HG03571 (cell line): ENCODE data around the gene TBX1.
"Not testable (repeated sequence)": the region's sequence is repeated elsewhere in the genome, so short reads cannot be mapped to it uniquely, and the experiment has no call there.

Experiments used
- ATAC-seq: cut with Tn5 transposase; IDR thresholded peaks from one replicate; pipeline ENCODE4 v1.9.1; 2021; ENCODE audit not compliant: unreplicated experiment

Gene TBX1

GRCh38 chr22:19779685-19780268 lies 19.2 kb downstream of the TBX1 start:
- no peak for ATAC-seq

- ATAC-seq = no peak
Observed at GRCh38 chr22:19782533-19782932, 22.0 kb downstream of the TBX1 start.

- no peak for ATAC-seq
Observed at GRCh38 chr22:19783586-19784383, 23.2 kb downstream of the TBX1 start.

GRCh38 chr22:19784384-19785175 lies 24.0 kb downstream of the TBX1 start:
- ATAC-seq = no peak

- ATAC-seq = no peak
Observed at GRCh38 chr22:19785461-19786263, 25.1 kb downstream of the TBX1 start.

- no peak for ATAC-seq
Observed at GRCh38 chr22:19786264-19786585, 25.6 kb downstream of the TBX1 start.

- ATAC-seq = no peak
Observed at GRCh38 chr22:19786959-19787848, 26.6 kb downstream of the TBX1 start.

GRCh38 chr22:19787849-19788141 lies 27.2 kb downstream of the TBX1 start:
- no peak for ATAC-seq

GRCh38 chr22:19788661-19789225 lies 28.2 kb downstream of the TBX1 start:
- no peak for ATAC-seq

GRCh38 chr22:19789406-19789805 lies 28.8 kb downstream of the TBX1 start:
- no peak for ATAC-seq

GRCh38 chr22:19789828-19790227 lies 29.2 kb downstream of the TBX1 start:
- no peak for ATAC-seq

GRCh38 chr22:19791243-19791642 lies 30.7 kb downstream of the TBX1 start:
- no peak for ATAC-seq

GRCh38 chr22:19791894-19792293 lies 31.3 kb downstream of the TBX1 start:
- no peak for ATAC-seq

- not testable (repeated sequence) for ATAC-seq
Observed at GRCh38 chr22:19792383-19792896, 31.9 kb downstream of the TBX1 start.

- ATAC-seq = no peak
Observed at GRCh38 chr22:19793161-19793560, 32.6 kb downstream of the TBX1 start.

- no peak for ATAC-seq
Observed at GRCh38 chr22:19793661-19794310, 33.2 kb downstream of the TBX1 start.

- ATAC-seq = no peak
Observed at GRCh38 chr22:19795617-19796008, 35.0 kb downstream of the TBX1 start.

GRCh38 chr22:19796160-19796559 lies 35.6 kb downstream of the TBX1 start:
- ATAC-seq = no peak
